ENCODE data around the gene RBMS1. TPM values are rescaled to one million over a fixed set of nuclear protein-coding genes. Genes with fewer than 3 reads are reported as not detected.

RBMS1 gene
- total and polyA plus RNA-seq, 2 experiments from 2014 or later = 55.5 to 94.8 TPM

GRCh38 chr2:160517731-160518130 is 24.1 kb upstream of the RBMS1 start (continued):
- TF ChIP-seq REST (IDR thresholded peaks at IDR 0.05; ENCODE audit: unreplicated experiment) (no peak), CREB1 (CRISPR knock-in tag; IDR thresholded peaks at IDR 0.05; ENCODE audit: low read depth) (no peak), ZNF331 (CRISPR knock-in tag; IDR thresholded peaks at IDR 0.05; ENCODE audit: low read depth) (no peak), ZNF114 (CRISPR knock-in tag; IDR thresholded peaks at IDR 0.05) (no peak), POLR2AphosphoS5 (IDR thresholded peaks at IDR 0.05; ENCODE audit: low read depth) (no peak), EZH2phosphoT487 (IDR thresholded peaks at IDR 0.05; ENCODE audit: unreplicated experiment) (no peak), EZH2 (IDR thresholded peaks at IDR 0.05; ENCODE audit: low read depth, unreplicated experiment) (no peak), JUNB (IDR thresholded peaks at IDR 0.05; ENCODE audit: unreplicated experiment) (no peak)
- TF ChIP-seq, protein P1, sequence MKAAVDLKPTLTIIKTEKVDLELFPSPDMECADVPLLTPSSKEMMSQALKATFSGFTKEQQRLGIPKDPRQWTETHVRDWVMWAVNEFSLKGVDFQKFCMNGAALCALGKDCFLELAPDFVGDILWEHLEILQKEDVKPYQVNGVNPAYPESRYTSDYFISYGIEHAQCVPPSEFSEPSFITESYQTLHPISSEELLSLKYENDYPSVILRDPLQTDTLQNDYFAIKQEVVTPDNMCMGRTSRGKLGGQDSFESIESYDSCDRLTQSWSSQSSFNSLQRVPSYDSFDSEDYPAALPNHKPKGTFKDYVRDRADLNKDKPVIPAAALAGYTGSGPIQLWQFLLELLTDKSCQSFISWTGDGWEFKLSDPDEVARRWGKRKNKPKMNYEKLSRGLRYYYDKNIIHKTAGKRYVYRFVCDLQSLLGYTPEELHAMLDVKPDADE (IDR thresholded peaks at IDR 0.05) = no peak

DNA sequence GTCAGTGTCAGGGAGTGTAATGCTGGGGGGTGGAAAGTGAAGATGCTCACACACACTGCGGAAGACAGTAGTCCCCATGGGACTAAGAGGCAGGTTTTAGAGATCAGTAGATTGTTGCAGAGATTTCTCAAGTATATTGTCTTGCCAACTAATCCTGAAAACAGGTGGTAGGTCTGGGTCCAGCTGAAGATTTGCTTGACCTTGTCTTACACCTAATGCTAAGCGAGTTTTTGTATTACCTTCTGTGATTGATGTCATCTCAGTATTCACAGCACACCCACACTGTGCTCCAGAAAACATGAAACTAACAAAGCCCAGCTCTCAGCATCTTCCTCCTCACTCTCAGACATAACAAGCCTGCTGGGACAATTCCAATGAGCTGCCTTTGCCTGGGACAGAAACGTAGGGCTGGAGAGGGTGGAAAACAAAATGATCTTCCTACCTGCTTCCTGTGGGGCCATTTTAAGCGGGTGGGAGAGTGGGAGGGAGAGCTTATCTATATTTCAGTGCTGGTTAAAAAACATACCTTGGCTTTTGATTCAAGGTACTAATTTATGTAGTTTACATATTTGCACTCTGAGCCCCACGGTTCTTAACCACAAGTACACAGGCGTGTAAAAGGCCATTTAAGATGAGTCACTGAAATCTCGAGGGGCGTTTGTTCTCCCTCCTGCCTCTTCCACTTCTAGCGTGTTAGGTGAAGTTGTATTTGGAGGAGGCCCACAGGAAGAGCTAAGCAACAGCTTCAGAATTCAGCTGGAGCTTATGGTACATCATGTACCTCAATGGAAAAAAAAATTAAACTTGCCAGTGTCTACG is 23.1 kb upstream of the RBMS1 start:
- no peaks in the 10 kb centered on the region for H3K36me3 ChIP-seq (ENCODE audit: insufficient read depth)
- peaks cover 13% of the 10 kb centered on the region; the same call in 1 of the 2 replicates for H3K4me1 ChIP-seq (ENCODE audit: insufficient read depth)
- peaks cover 4% of the 10 kb centered on the region; the same call in 1 of the 2 replicates for H3K9me2 ChIP-seq (ENCODE audit: insufficient read depth)
- no peak overlapping the region for H3K4me2 ChIP-seq
- H3K27ac Mint-ChIP-seq = no peak overlapping the region
- ATAC-seq = no peak
- peaks cover 2% of the 10 kb centered on the region for H3K27me3 Mint-ChIP-seq (ENCODE audit: insufficient read depth, low read depth, poor library complexity)
- no peak overlapping the region for H3K27ac ChIP-seq (ENCODE audit: low read depth)
- H3F3A ChIP-seq (replicated peaks; ENCODE audit: low read depth) = no peaks in the 10 kb centered on the region
- H3K4me1 Mint-ChIP-seq = peaks cover 17% of the 10 kb centered on the region
- TF ChIP-seq EZH2phosphoT487 (IDR thresholded peaks at IDR 0.05; ENCODE audit: unreplicated experiment) (no peak), ZNF114 (CRISPR knock-in tag; IDR thresholded peaks at IDR 0.05) (no peak), NANOG (IDR thresholded peaks at IDR 0.05; ENCODE audit: borderline replicate concordance) (no peak), JUNB (IDR thresholded peaks at IDR 0.05; ENCODE audit: unreplicated experiment) (no peak), ZNF331 (CRISPR knock-in tag; IDR thresholded peaks at IDR 0.05; ENCODE audit: low read depth) (no peak), POLR2AphosphoS5 (IDR thresholded peaks at IDR 0.05; ENCODE audit: low read depth) (no peak), EZH2 (IDR thresholded peaks at IDR 0.05; ENCODE audit: low read depth, unreplicated experiment) (no peak), REST (IDR thresholded peaks at IDR 0.05; ENCODE audit: unreplicated experiment) (no peak), STAT1 (IDR thresholded peaks at IDR 0.05; ENCODE audit: unreplicated experiment) (no peak), CREB1 (CRISPR knock-in tag; IDR thresholded peaks at IDR 0.05; ENCODE audit: low read depth) (no peak)
- TF ChIP-seq, protein P2, sequence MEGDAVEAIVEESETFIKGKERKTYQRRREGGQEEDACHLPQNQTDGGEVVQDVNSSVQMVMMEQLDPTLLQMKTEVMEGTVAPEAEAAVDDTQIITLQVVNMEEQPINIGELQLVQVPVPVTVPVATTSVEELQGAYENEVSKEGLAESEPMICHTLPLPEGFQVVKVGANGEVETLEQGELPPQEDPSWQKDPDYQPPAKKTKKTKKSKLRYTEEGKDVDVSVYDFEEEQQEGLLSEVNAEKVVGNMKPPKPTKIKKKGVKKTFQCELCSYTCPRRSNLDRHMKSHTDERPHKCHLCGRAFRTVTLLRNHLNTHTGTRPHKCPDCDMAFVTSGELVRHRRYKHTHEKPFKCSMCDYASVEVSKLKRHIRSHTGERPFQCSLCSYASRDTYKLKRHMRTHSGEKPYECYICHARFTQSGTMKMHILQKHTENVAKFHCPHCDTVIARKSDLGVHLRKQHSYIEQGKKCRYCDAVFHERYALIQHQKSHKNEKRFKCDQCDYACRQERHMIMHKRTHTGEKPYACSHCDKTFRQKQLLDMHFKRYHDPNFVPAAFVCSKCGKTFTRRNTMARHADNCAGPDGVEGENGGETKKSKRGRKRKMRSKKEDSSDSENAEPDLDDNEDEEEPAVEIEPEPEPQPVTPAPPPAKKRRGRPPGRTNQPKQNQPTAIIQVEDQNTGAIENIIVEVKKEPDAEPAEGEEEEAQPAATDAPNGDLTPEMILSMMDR (conservative IDR thresholded peaks at IDR 0.05; ENCODE audit: low read depth in 2 of 2) = no peak
- H3K79me2 ChIP-seq (replicated peaks; ENCODE audit: insufficient read depth) = no peaks in the 10 kb centered on the region
- H3K36me3 Mint-ChIP-seq (ENCODE audit: low read depth) = no peaks in the 10 kb centered on the region
- no peak overlapping the region for H3K4me3 Mint-ChIP-seq
- H2AFZ ChIP-seq = peak overlapping the region; percentile 48; the same call in 1 of the 2 replicates
- no peak for DNase-seq (ENCODE audit: low spot score)
- no peak overlapping the region for H3K4me3 ChIP-seq
- no peaks in the 10 kb centered on the region for H3K9me3 Mint-ChIP-seq
- H3K27me3 ChIP-seq (ENCODE audit: insufficient read depth) = no peaks in the 10 kb centered on the region
- no peaks in the 10 kb centered on the region for H4K20me1 ChIP-seq (replicated peaks; ENCODE audit: insufficient read depth)

Data from GM23338 (cell line).